OCI-LY7 (cell line): ENCODE results near the gene ERFE. TPM values are rescaled to one million over a fixed set of nuclear protein-coding genes. Genes with fewer than 3 reads are reported as not detected.

ENCODE experiments used
- BruUV-seq: library from RNA; stranded (reverse); fragments of 400-500 nt; replicated peaks from 2 replicates; lab custom pipeline; 2021; lab: Mats Ljungman, UMichigan
- CTCF ChIA-PET: fragments of 300-600 bp; sonication (Branson Sonifier 250); formaldehyde crosslinking; loops from one replicate; lab custom pipeline; 2022; ENCODE audit warnings: antibody characterized with exemption; ENCODE audit not compliant: unreplicated experiment; lab: Charles Lee
- POLR2A ChIA-PET: fragments of 300-600 bp; sonication (Branson Sonifier 250); formaldehyde crosslinking; loops from one replicate; lab custom pipeline; 2022; ENCODE audit warnings: antibody characterized with exemption; lab: Charles Lee
- DNase-seq: peaks from one replicate; pipeline ENCODE4 v3.0.0-alpha.2; 2015; ENCODE audit warnings: low spot score
- H2AFZ ChIP-seq: fragments of 200-600 bp; sonication (generic), shearing (Covaris generic); 2 replicates; pipeline ENCODE4 v1.6.1; 2014; ENCODE audit warnings: mild to moderate bottlenecking, antibody characterized with exemption, low read length, moderate library complexity
- H3K27ac ChIP-seq: fragments of 200-600 bp; sonication (generic); 2 replicates; pipeline ENCODE4 v1.5.1; 2014; ENCODE audit warnings: mixed run types, low read depth, mild to moderate bottlenecking, moderate library complexity, low read length, inconsistent platforms; ENCODE audit not compliant: poor library complexity, severe bottlenecking
- H3K36me3 ChIP-seq: fragments of 200-600 bp; sonication (generic); 2 replicates; pipeline ENCODE4 v1.6.1; 2014; ENCODE audit warnings: mild to moderate bottlenecking, antibody characterized with exemption, low read length, moderate library complexity, mixed read lengths; ENCODE audit not compliant: insufficient read depth
- H3K4me1 ChIP-seq: fragments of 200-600 bp; sonication (generic); 2 replicates; pipeline ENCODE4 v1.5.1; 2014; ENCODE audit warnings: mild to moderate bottlenecking, low read length; ENCODE audit not compliant: insufficient read depth, poor library complexity, severe bottlenecking
- H3K4me2 ChIP-seq: fragments of 200-600 bp; sonication (generic); 2 replicates; pipeline ENCODE4 v1.6.1; 2014; ENCODE audit warnings: mild to moderate bottlenecking, low read length
- H3K4me3 ChIP-seq: fragments of 200-600 bp; sonication (generic); 2 replicates; pipeline ENCODE4 v1.5.1; 2014; ENCODE audit warnings: mild to moderate bottlenecking, low read depth, low read length; ENCODE audit not compliant: poor library complexity, severe bottlenecking
- H3K79me2 ChIP-seq: fragments of 200-600 bp; sonication (generic); 2 replicates; pipeline ENCODE4 v1.6.1; 2016; ENCODE audit warnings: low read depth, mild to moderate bottlenecking, low read length, moderate library complexity, mixed read lengths; ENCODE audit not compliant: insufficient read depth
- H3K9me2 ChIP-seq: fragments of 200-600 bp; sonication (generic); 2 replicates; pipeline ENCODE4 v1.6.1; 2016; ENCODE audit warnings: mild to moderate bottlenecking, low read length, mixed read lengths; ENCODE audit not compliant: insufficient read depth
- H3K9me3 ChIP-seq: fragments of 200-600 bp; sonication (generic); 2 replicates; pipeline ENCODE4 v1.6.1; 2014; ENCODE audit warnings: mild to moderate bottlenecking, mixed run types, low read length, mixed read lengths
- H4K20me1 ChIP-seq: fragments of 200-600 bp; sonication (generic); 2 replicates; pipeline ENCODE4 v1.6.1; 2014; ENCODE audit warnings: mild to moderate bottlenecking, antibody characterized with exemption, low read length, moderate library complexity, mixed read lengths; ENCODE audit not compliant: insufficient read depth
- CTCF ChIP-seq: fragments of 200-600 bp; sonication (generic); conservative IDR thresholded peaks from 2 replicates; pipeline ENCODE4 v1.5.1; 2014; ENCODE audit warnings: mild to moderate bottlenecking, antibody characterized with exemption, low read length, moderate library complexity, mixed read lengths
- EZH2phosphoT487 ChIP-seq: fragments of 200-600 bp; sonication (generic); IDR thresholded peaks from 2 replicates; pipeline ENCODE4 v1.6.1; 2018; ENCODE audit warnings: low read depth, borderline replicate concordance, mild to moderate bottlenecking, mixed run types, antibody characterized with exemption, low read length, moderate library complexity, mixed read lengths
- intact Hi-C: fragments of 100-400 bp; cut with micrococcal nuclease; formaldehyde crosslinking; loops from one replicate; pipeline ENCODE4 v1.10.0; 2022; ENCODE audit not compliant: unreplicated experiment
- total RNA-seq, 2 experiments: library from RNA; depleted of rRNA in 1 of 2; stranded (reverse); fragments of >200 nt in 1 of 2; shearing (Covaris generic) in 1 of 2; gene quantifications; 2 replicates each; pipeline ENCODE4 v1.2.3, GENCODE V29; 2014 to 2022

Gene ERFE
- total RNA-seq, 2 experiments from 2014 or later, result 8.2 to 10.2 TPM

- Histone ChIP-seq H3K9me3 (no peaks in the 10 kb centered on the region), H3K79me2 (no peaks in the 10 kb centered on the region), H3K9me2 (no peaks in the 10 kb centered on the region), H3K4me2 (no peak overlapping the region), H3K27ac (no peak overlapping the region), H4K20me1 (0 out of 2 replicates have a peak, but pooled peaks cover 6% of the 10 kb centered on the region), H3K36me3 (peaks cover 96% of the 10 kb centered on the region), H3K4me3 (no peak overlapping the region), H3K4me1 (no peaks in the 10 kb centered on the region), H2AFZ (no peak overlapping the region)
- ChIA-PET CTCF (no interaction called here), POLR2A (no interaction called here)
- no TSS peak for BruUV-seq
- intact Hi-C loops, result no loop called here
- TF ChIP-seq EZH2phosphoT487, result no peak
- TF ChIP-seq CTCF, result no peak
- DNase-seq, result no peak
Observed at GRCh38 chr2:238180554-238180953, 21.8 kb downstream of the ERFE start.

- 0 out of 2 replicates have a peak, but pooled peaks cover 6% of the 10 kb centered on the region for H4K20me1 ChIP-seq
- POLR2A ChIA-PET, result no interaction called here
- no peaks in the 10 kb centered on the region for H3K4me1 ChIP-seq
- H3K4me3 ChIP-seq, result no peak overlapping the region
- no peak overlapping the region for H3K4me2 ChIP-seq
- H3K79me2 ChIP-seq, result no peaks in the 10 kb centered on the region
- intact Hi-C loops, result no loop called here
- no TSS peak for BruUV-seq
- TF ChIP-seq EZH2phosphoT487, result no peak
- H2AFZ ChIP-seq, result no peak overlapping the region
- peaks cover 98% of the 10 kb centered on the region for H3K36me3 ChIP-seq
- H3K9me2 ChIP-seq, result no peaks in the 10 kb centered on the region
- CTCF ChIA-PET, result no interaction called here
- no peak for DNase-seq
- no peaks in the 10 kb centered on the region for H3K9me3 ChIP-seq
- no peak overlapping the region for H3K27ac ChIP-seq
Observed at GRCh38 chr2:238182362-238182761, 23.6 kb downstream of the ERFE start.

- Histone ChIP-seq H3K4me2 (no peak overlapping the region), H3K27ac (no peak overlapping the region), H3K4me3 (no peak overlapping the region), H4K20me1 (0 out of 2 replicates have a peak, but pooled peaks cover 6% of the 10 kb centered on the region), H3K36me3 (peaks cover 98% of the 10 kb centered on the region), H3K4me1 (no peaks in the 10 kb centered on the region), H3K9me2 (no peaks in the 10 kb centered on the region), H3K9me3 (no peaks in the 10 kb centered on the region), H3K79me2 (no peaks in the 10 kb centered on the region), H2AFZ (no peak overlapping the region)
- ChIA-PET POLR2A (no interaction called here), CTCF (interaction anchor here (0.5 kb wide), 1 partner anchor 161 kb away, joined by 3 read pairs; no protein-coding TSS in a partner anchor)
- TF ChIP-seq EZH2phosphoT487, result no peak
- no peak for TF ChIP-seq CTCF
- intact Hi-C loops, result no loop called here
- DNase-seq, result no peak
- no TSS peak for BruUV-seq
Observed at GRCh38 chr2:238183821-238184220, 25.1 kb downstream of the ERFE start.
